Measurements from ENCODE around the gene BANP. TPM values are rescaled to one million over a fixed set of nuclear protein-coding genes. Genes with fewer than 3 reads are reported as not detected.

BANP gene
- total and polyA plus RNA-seq, 2 of the 8 experiments (the other 6 are each of a cell fraction or from before 2014, with no cell fraction given) = 25.8 to 39.8 TPM

- no peak overlapping the region for H3K4ac ChIP-seq (replicated peaks; ENCODE audit: insufficient read length, low read depth, low read length)
- no peak overlapping the region for H2BK120ac ChIP-seq (replicated peaks; ENCODE audit: low read depth, low read length)
- FAIRE-seq = no peak
- no peak overlapping the region for H2AFZ ChIP-seq (ENCODE audit: low read length)
- TF ChIP-seq ATF2 (IDR thresholded peaks at IDR 0.05; ENCODE audit: low read length) = no peak
- no peak for TF ChIP-seq KDM4A (IDR thresholded peaks at IDR 0.05; ENCODE audit: low read depth, low read length, severe bottlenecking)
- TF ChIP-seq SRF (IDR thresholded peaks at IDR 0.05; ENCODE audit: low read depth, low read length) = no peak
- TF ChIP-seq BCL11A (IDR thresholded peaks at IDR 0.05; ENCODE audit: low read depth in 2 of 2, low read length in 2 of 2) = no peak
- no peak for TF ChIP-seq TBP (IDR thresholded peaks at IDR 0.05; ENCODE audit: low read depth, low read length)
- TF ChIP-seq CBX8 (IDR thresholded peaks at IDR 0.05; ENCODE audit: borderline replicate concordance, low read depth, low read length) = no peak
- no peak for TF ChIP-seq ZNF274 (IDR thresholded peaks at IDR 0.05; ENCODE audit: borderline replicate concordance, extremely low read depth, low read length)
- TF ChIP-seq POLR2AphosphoS5 (IDR thresholded peaks at IDR 0.05; ENCODE audit: low read depth, low read length) = no peak
- no peak overlapping the region for H3K27ac ChIP-seq (ENCODE audit: low read depth, low read length)
- H3K4me1 ChIP-seq (replicated peaks in 1 of 4; ENCODE audit: control insufficient read depth in 3 of 4, insufficient read depth in 4 of 4, low read length in 3 of 4) = no peaks in the 10 kb centered on the region; a peak in 1 of 7 replicates
- 94% methylated on average over 6 of the region's 11 CpGs; no CpG with 5 or more reads in 1 of the 2 experiments for WGBS, 2 experiments (ENCODE audit: extremely low coverage in 1 of 2, insufficient coverage in 1 of 2, insufficient read length in 1 of 2, insufficient replicate concordance in 2 of 2, low coverage in 1 of 2, low lambda C conversion rate in 2 of 2, missing lambda C conversion rate in 1 of 2)
- no peak overlapping the region for H4K5ac ChIP-seq (ENCODE audit: insufficient read length, low read depth, low read length)
- CTCF ChIA-PET (ENCODE audit: partially characterized antibody) = no interaction called here
- H3K27me3 ChIP-seq (replicated peaks in 1 of 4; ENCODE audit: control insufficient read depth in 3 of 4, extremely low read depth in 1 of 4, insufficient read depth in 3 of 4, low read length in 3 of 4) = no peaks in the 10 kb centered on the region
- no peak overlapping the region for H2BK5ac ChIP-seq (ENCODE audit: low read depth, low read length)
- H3K4me3 ChIP-seq (ENCODE audit: extremely low read depth in 1 of 4, insufficient read depth in 2 of 4, low read depth in 3 of 4, low read length in 4 of 4) = no peak overlapping the region
- no peaks in the 10 kb centered on the region for H3K79me1 ChIP-seq (ENCODE audit: low read depth, low read length)
- H2BK20ac ChIP-seq (ENCODE audit: low read length) = no peak overlapping the region
- no peaks in the 10 kb centered on the region for H3K23me2 ChIP-seq (ENCODE audit: low read depth, low read length)
- H2BK15ac ChIP-seq (ENCODE audit: low read length) = no peak overlapping the region
- no peak overlapping the region for H2BK12ac ChIP-seq (ENCODE audit: low read depth, low read length)
- H2AK5ac ChIP-seq (ENCODE audit: low read depth, low read length) = no peak overlapping the region
- peaks cover 0 to 1% of the 10 kb centered on the region in 2 experiments for H4K20me1 ChIP-seq (replicated peaks in 1 of 2; ENCODE audit: control insufficient read depth in 1 of 2, insufficient read depth in 2 of 2, low read length in 2 of 2)
- POLR2A ChIA-PET (ENCODE audit: partially characterized antibody) = no interaction called here
- H3K9ac ChIP-seq (replicated peaks in 1 of 4; ENCODE audit: extremely low read depth in 1 of 4, low read depth in 3 of 4, low read length in 3 of 4) = no peak overlapping the region
- no peak overlapping the region for H3K18ac ChIP-seq (ENCODE audit: extremely low read depth, low read length)
- no peak overlapping the region for H4K8ac ChIP-seq (ENCODE audit: extremely low read depth, insufficient read depth, low read length)
- H3K23ac ChIP-seq (ENCODE audit: insufficient read length) = no peak overlapping the region
- H3K36me3 ChIP-seq (ENCODE audit: control insufficient read depth in 2 of 4, insufficient read depth in 4 of 4, low read length in 3 of 4) = peaks cover 0 to 3% (median 1%) of the 10 kb centered on the region in 4 experiments; a peak in 1 of 8 replicates
- no peak overlapping the region for H4K91ac ChIP-seq (replicated peaks; ENCODE audit: insufficient read length, low read length)
- H3K79me2 ChIP-seq (ENCODE audit: control insufficient read depth in 1 of 2, insufficient read depth in 2 of 2, low read length in 2 of 2) = no peaks in the 10 kb centered on the region
- H3K56ac ChIP-seq (replicated peaks; ENCODE audit: insufficient read length, low read depth, low read length) = no peak overlapping the region
- no peak overlapping the region for H3K4me2 ChIP-seq (ENCODE audit: insufficient read depth in 1 of 2, low read depth in 2 of 2, low read length in 2 of 2)
- no peak for DNase-seq (ENCODE audit: low read depth in 1 of 2, low spot score in 2 of 2)
- no peak overlapping the region for H3K14ac ChIP-seq (ENCODE audit: insufficient read length)
- H3K9me3 ChIP-seq (ENCODE audit: insufficient read depth in 2 of 2, low read depth in 1 of 2, low read length in 1 of 2) = no peaks in the 10 kb centered on the region
Measured at GRCh38 chr16:88039591-88039990, 88.4 kb downstream of the BANP start.
